GM10847 (cell line): ENCODE measurements around the gene SLC25A47.

ENCODE experiments used
- POLR2A ChIP-seq: IDR thresholded peaks from 2 replicates; pipeline ENCODE4 v1.6.1; 2011; ENCODE audit not compliant: insufficient read length; ENCODE audit errors: extremely low read depth

Gene SLC25A47

DNA sequence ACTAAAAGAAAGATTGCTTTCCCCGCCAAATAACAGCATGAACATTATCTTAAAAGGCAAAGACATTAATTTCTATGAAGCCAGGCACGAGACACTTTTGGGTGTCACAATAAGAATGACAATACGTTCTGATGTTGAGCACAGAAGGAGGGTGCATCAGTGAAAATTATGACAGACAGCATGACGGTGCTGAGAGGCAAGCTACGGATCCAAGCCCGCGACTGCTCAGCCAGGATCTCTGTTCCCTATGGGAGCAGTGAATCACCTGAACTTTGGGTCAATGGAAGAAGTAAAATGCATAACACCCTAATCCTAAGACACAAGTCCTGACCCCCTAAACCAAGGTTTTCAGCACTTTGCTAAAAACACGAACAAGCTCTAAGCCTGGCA, 51.7 kb downstream of the SLC25A47 start:
- no peak for TF ChIP-seq POLR2A

DNA sequence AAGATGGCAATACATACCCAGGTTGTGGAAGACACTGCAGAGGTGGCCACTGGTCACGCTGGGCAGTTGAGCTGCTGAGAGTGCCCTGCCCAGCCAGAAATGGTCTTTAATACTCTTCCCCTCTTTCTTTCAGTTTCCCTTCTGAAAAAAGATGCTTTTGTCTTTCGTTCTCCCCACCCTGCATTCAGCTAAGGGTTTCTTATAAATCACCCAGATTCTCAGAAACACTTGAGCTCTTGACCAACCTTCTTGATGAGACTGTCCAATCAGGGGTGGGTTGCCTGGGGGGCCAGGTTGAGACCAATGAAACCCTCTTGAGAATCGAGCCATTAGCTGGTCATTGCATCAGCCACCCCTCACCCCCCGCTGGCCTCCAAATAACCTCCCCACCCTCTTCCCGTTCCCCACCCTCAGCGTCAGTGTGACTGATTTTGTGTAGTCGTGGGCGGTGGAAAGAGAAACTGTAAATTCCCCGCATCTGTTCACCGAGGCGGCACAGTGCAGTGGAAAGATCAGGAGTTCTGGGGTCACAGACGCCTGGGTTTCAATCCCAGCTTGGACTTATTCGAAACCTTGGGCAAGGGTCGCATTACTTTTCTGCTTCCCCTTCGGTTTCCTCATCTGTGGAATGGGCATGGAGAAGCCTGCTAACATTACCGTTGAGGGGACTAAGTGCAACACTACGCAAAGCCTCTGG, 52.3 kb downstream of the SLC25A47 start:
- no peak for TF ChIP-seq POLR2A

DNA sequence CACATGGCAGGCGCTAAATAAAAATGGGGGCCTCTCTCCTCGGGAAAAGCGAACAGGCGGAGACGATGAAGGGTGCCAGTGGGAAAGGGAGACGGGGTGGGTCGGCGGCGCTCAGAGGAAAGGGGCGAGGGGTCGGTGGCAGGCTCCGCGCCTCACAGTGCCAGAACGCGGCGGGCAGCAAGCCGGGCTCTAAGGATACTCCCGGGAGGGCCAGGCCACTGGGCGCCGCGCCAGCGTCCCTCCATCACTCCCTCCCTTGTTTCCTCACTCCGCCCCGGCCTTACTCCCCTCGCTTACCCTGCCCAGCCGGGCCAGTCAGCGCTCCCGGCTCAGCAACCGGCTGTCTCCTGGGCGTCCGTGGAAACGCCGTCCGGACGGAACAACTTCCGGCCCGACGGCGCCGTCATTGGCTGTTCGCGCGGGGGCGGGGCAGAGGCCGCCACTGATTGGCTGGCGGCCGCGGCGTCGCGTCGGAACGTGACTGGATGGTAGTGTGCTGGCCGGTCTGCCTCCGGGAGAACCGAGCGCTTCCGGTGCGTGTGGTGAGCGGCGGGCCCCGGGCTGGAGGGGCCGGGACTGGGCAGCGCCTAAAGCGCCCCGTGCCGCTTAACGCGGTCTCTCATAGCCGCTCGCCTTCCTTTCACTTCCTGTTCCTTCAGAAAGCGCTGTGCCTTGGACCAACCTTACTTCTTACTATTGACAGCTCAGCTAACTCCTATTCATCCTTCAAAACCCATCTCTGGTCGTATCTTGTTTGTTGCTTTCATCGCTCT, 53.0 kb downstream of the SLC25A47 start, which contains the start of gene WDR25:
Gene WDR25 (plus strand): TSS at position 523 of the 773 bp plus-strand sequence.
- TF ChIP-seq POLR2A: peak; percentile 80

DNA sequence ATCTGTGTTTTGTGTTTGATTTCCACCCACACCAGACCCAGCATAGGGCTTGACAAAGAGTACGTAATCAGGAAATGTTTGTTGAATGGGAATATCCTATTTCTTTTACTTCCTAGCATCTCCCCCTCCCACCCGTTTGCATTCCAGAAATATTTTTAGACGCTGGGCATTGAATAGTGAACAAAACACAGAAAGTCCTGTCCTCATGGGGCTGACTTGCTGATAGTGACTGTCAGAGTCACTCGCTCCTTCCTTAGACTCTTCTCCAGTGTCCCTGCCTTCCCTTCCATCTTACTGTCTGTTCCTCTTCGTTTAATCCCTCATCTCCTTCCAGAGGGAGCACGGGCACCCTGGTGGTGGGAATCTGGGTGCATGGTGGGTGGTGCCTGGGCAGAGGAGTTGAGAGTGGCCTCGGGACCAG, 53.6 kb downstream of the SLC25A47 start:
- no peak for TF ChIP-seq POLR2A
